ENCODE data around the gene LRRC42. TPM values are rescaled to one million over a fixed set of nuclear protein-coding genes. Genes with fewer than 3 reads are reported as not detected.

Gene LRRC42
- total and polyA plus RNA-seq, 2 donors from 2014 or later = 23.8 to 25.6 TPM

GRCh38 chr1:54012863-54013262 is 66.7 kb downstream of the LRRC42 start:
- no peak for FAIRE-seq
- intact Hi-C loops (cut with DNase I) = no loop called here
- H3K27me3 ChIP-seq (ENCODE audit: control insufficient read depth, insufficient read depth, low read length) = no peaks in the 10 kb centered on the region
- no peak for TF ChIP-seq CTCF (IDR thresholded peaks at IDR 0.05; ENCODE audit: borderline replicate concordance, extremely low read depth, insufficient read depth)
- H3K9ac ChIP-seq (ENCODE audit: low read length in 3 of 3) = no peak overlapping the region
- no peak overlapping the region for H3K27ac ChIP-seq (ENCODE audit: low read depth in 2 of 2, low read length in 2 of 2)
- H3K9me3 ChIP-seq (ENCODE audit: control insufficient read depth in 2 of 3, insufficient read depth in 1 of 3, low read length in 3 of 3) = no peaks in the 10 kb centered on the region
- H3K4me3 ChIP-seq (ENCODE audit: low read length in 3 of 3) = no peak overlapping the region
- H3K36me3 ChIP-seq (ENCODE audit: control insufficient read depth in 2 of 3, insufficient read depth in 3 of 3, low read length in 3 of 3) = no peaks in the 10 kb centered on the region
- H3K4me1 ChIP-seq (ENCODE audit: control insufficient read depth in 2 of 3, insufficient read depth in 2 of 3, low read depth in 1 of 3, low read length in 3 of 3) = no peaks in the 10 kb centered on the region
- DNase-seq = peak in 1 of 5 donors; percentile 31

- Histone ChIP-seq H3K9me3 (ENCODE audit: control insufficient read depth in 2 of 3, insufficient read depth in 1 of 3, low read length in 3 of 3) (no peaks in the 10 kb centered on the region), H3K4me1 (ENCODE audit: control insufficient read depth in 2 of 3, insufficient read depth in 2 of 3, low read depth in 1 of 3, low read length in 3 of 3) (no peaks in the 10 kb centered on the region), H3K9ac (ENCODE audit: low read length in 3 of 3) (no peak overlapping the region), H3K27ac (ENCODE audit: low read depth in 2 of 2, low read length in 2 of 2) (no peak overlapping the region), H3K4me3 (ENCODE audit: low read length in 3 of 3) (no peak overlapping the region), H3K36me3 (ENCODE audit: control insufficient read depth in 2 of 3, insufficient read depth in 3 of 3, low read length in 3 of 3) (no peaks in the 10 kb centered on the region), H3K27me3 (ENCODE audit: control insufficient read depth, insufficient read depth, low read length) (no peaks in the 10 kb centered on the region)
- FAIRE-seq (no peak), DNase-seq (no peak)
- intact Hi-C loops (cut with DNase I) = no loop called here
- TF ChIP-seq CTCF (IDR thresholded peaks at IDR 0.05; ENCODE audit: borderline replicate concordance, extremely low read depth, insufficient read depth) = no peak
Observed at GRCh38 chr1:54013393-54014008, 67.4 kb downstream of the LRRC42 start.

- peak in 2 of 5 donors; percentile 12 to 52 for DNase-seq
- intact Hi-C loops (cut with DNase I) = no loop called here
- no peak for FAIRE-seq
- Histone ChIP-seq H3K9ac (ENCODE audit: low read length in 3 of 3) (no peak overlapping the region), H3K27ac (ENCODE audit: low read depth in 2 of 2, low read length in 2 of 2) (no peak overlapping the region), H3K4me3 (ENCODE audit: low read length in 3 of 3) (no peak overlapping the region), H3K4me1 (ENCODE audit: control insufficient read depth in 2 of 3, insufficient read depth in 2 of 3, low read depth in 1 of 3, low read length in 3 of 3) (no peaks in the 10 kb centered on the region), H3K36me3 (ENCODE audit: control insufficient read depth in 2 of 3, insufficient read depth in 3 of 3, low read length in 3 of 3) (no peaks in the 10 kb centered on the region), H3K27me3 (ENCODE audit: control insufficient read depth, insufficient read depth, low read length) (no peaks in the 10 kb centered on the region), H3K9me3 (ENCODE audit: control insufficient read depth in 2 of 3, insufficient read depth in 1 of 3, low read length in 3 of 3) (no peaks in the 10 kb centered on the region)
- no peak for TF ChIP-seq CTCF (IDR thresholded peaks at IDR 0.05; ENCODE audit: borderline replicate concordance, extremely low read depth, insufficient read depth)
Observed at GRCh38 chr1:54014009-54014629, 68.0 kb downstream of the LRRC42 start.
